ENCODE results near the gene FBXO28.

DNA sequence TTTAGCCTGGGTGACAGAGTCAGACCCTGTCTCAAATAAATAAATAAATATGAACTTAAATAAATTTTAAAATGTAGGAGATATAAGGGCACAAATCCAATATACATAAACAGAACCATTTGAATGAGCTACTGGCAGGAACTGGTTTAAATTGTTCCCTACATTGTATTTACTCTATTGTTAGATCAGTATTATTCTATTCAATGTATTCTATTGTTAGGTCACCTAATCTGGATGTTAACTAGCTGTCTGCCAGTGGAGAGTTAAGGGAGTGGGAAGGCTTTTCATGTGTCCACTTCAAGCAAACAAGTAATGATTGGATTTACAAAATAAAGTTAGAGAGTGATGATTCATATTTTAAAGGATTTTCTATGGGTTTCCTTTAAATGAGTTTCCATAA, 4.9 kb upstream of the FBXO28 start:
- TF ChIP-seq, protein P1, sequence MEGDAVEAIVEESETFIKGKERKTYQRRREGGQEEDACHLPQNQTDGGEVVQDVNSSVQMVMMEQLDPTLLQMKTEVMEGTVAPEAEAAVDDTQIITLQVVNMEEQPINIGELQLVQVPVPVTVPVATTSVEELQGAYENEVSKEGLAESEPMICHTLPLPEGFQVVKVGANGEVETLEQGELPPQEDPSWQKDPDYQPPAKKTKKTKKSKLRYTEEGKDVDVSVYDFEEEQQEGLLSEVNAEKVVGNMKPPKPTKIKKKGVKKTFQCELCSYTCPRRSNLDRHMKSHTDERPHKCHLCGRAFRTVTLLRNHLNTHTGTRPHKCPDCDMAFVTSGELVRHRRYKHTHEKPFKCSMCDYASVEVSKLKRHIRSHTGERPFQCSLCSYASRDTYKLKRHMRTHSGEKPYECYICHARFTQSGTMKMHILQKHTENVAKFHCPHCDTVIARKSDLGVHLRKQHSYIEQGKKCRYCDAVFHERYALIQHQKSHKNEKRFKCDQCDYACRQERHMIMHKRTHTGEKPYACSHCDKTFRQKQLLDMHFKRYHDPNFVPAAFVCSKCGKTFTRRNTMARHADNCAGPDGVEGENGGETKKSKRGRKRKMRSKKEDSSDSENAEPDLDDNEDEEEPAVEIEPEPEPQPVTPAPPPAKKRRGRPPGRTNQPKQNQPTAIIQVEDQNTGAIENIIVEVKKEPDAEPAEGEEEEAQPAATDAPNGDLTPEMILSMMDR (IDR thresholded peaks at IDR 0.05): no peak
- no peak for TF ChIP-seq POLR2A (IDR thresholded peaks at IDR 0.05)
